Activated naive CD4-positive, alpha-beta T cell treated with anti-CD3 and anti-CD28 coated beads, Interleukin-2, amount 50 U/mL, for 24 hours (primary cell): ENCODE results near the gene ATF4.

Experiments used
- H3K27ac Mint-ChIP-seq: one replicate; pipeline ENCODE4 v1.8.0; 2021; ENCODE audit warnings: mild to moderate bottlenecking, mixed read lengths
- H3K27me3 Mint-ChIP-seq: one replicate; pipeline ENCODE4 v1.8.0; 2021; ENCODE audit warnings: mixed read lengths
- H3K36me3 Mint-ChIP-seq: one replicate; pipeline ENCODE4 v1.8.0; 2021; ENCODE audit warnings: mixed read lengths
- H3K4me1 Mint-ChIP-seq: one replicate; pipeline ENCODE4 v1.8.0; 2021; ENCODE audit warnings: mixed read lengths
- H3K4me3 Mint-ChIP-seq: one replicate; pipeline ENCODE4 v1.8.0; 2021; ENCODE audit warnings: mild to moderate bottlenecking, mixed read lengths
- H3K9me3 Mint-ChIP-seq: one replicate; pipeline ENCODE4 v1.8.0; 2021; ENCODE audit warnings: mixed read lengths

Gene ATF4

GRCh38 chr22:39546889-39547586, 26.7 kb downstream of the ATF4 start:
- H3K27ac Mint-ChIP-seq: peak overlapping the region; percentile 9
- H3K36me3 Mint-ChIP-seq: peaks cover 2% of the 10 kb centered on the region
- peaks cover 19% of the 10 kb centered on the region for H3K4me1 Mint-ChIP-seq
- no peak overlapping the region for H3K4me3 Mint-ChIP-seq
- no peaks in the 10 kb centered on the region for H3K9me3 Mint-ChIP-seq
- peaks cover 18% of the 10 kb centered on the region for H3K27me3 Mint-ChIP-seq

GRCh38 chr22:39547587-39547947, 27.2 kb downstream of the ATF4 start:
- Mint-ChIP-seq H3K36me3 (peaks cover 2% of the 10 kb centered on the region), H3K4me3 (no peak overlapping the region), H3K4me1 (peaks cover 19% of the 10 kb centered on the region), H3K27ac (peak overlapping the region; percentile 9), H3K27me3 (peaks cover 18% of the 10 kb centered on the region), H3K9me3 (no peaks in the 10 kb centered on the region)

- H3K27me3 Mint-ChIP-seq: peaks cover 9% of the 10 kb centered on the region
- H3K36me3 Mint-ChIP-seq: no peaks in the 10 kb centered on the region
- H3K9me3 Mint-ChIP-seq: no peaks in the 10 kb centered on the region
- no peak overlapping the region for H3K27ac Mint-ChIP-seq
- peaks cover 7% of the 10 kb centered on the region for H3K4me1 Mint-ChIP-seq
- H3K4me3 Mint-ChIP-seq: no peak overlapping the region
Measured at GRCh38 chr22:39553429-39553828, 33.1 kb downstream of the ATF4 start.

- Mint-ChIP-seq H3K4me3 (no peak overlapping the region), H3K4me1 (peaks cover 7% of the 10 kb centered on the region), H3K36me3 (no peaks in the 10 kb centered on the region), H3K27me3 (peaks cover 9% of the 10 kb centered on the region), H3K9me3 (no peaks in the 10 kb centered on the region), H3K27ac (no peak overlapping the region)
Measured at GRCh38 chr22:39554151-39554550, 33.8 kb downstream of the ATF4 start.

- Mint-ChIP-seq H3K9me3 (no peaks in the 10 kb centered on the region), H3K4me3 (peak overlapping the region; percentile 81), H3K4me1 (peaks cover 7% of the 10 kb centered on the region), H3K27ac (peak overlapping the region; percentile 86), H3K27me3 (peaks cover 9% of the 10 kb centered on the region), H3K36me3 (no peaks in the 10 kb centered on the region)
Measured at GRCh38 chr22:39556970-39557841, 36.8 kb downstream of the ATF4 start.

GRCh38 chr22:39558254-39558727, 37.9 kb downstream of the ATF4 start:
- Mint-ChIP-seq H3K27ac (no peak overlapping the region), H3K4me3 (peak overlapping the region; percentile 82), H3K36me3 (no peaks in the 10 kb centered on the region), H3K4me1 (peaks cover 7% of the 10 kb centered on the region), H3K9me3 (no peaks in the 10 kb centered on the region), H3K27me3 (peaks cover 9% of the 10 kb centered on the region)

- Mint-ChIP-seq H3K27ac (no peak overlapping the region), H3K36me3 (no peaks in the 10 kb centered on the region), H3K4me1 (peaks cover 7% of the 10 kb centered on the region), H3K4me3 (no peak overlapping the region), H3K27me3 (peaks cover 9% of the 10 kb centered on the region), H3K9me3 (no peaks in the 10 kb centered on the region)
Measured at GRCh38 chr22:39558950-39559349, 38.6 kb downstream of the ATF4 start.

GRCh38 chr22:39559456-39560105, 39.2 kb downstream of the ATF4 start:
- H3K36me3 Mint-ChIP-seq: no peaks in the 10 kb centered on the region
- no peaks in the 10 kb centered on the region for H3K9me3 Mint-ChIP-seq
- peaks cover 7% of the 10 kb centered on the region for H3K4me1 Mint-ChIP-seq
- H3K27ac Mint-ChIP-seq: no peak overlapping the region
- H3K4me3 Mint-ChIP-seq: no peak overlapping the region
- H3K27me3 Mint-ChIP-seq: peaks cover 9% of the 10 kb centered on the region

- Mint-ChIP-seq H3K9me3 (no peaks in the 10 kb centered on the region), H3K27me3 (peaks cover 9% of the 10 kb centered on the region), H3K27ac (no peak overlapping the region), H3K4me1 (peaks cover 7% of the 10 kb centered on the region), H3K36me3 (no peaks in the 10 kb centered on the region), H3K4me3 (no peak overlapping the region)
Measured at GRCh38 chr22:39560127-39560526, 39.8 kb downstream of the ATF4 start.

- peaks cover 17% of the 10 kb centered on the region for H3K4me1 Mint-ChIP-seq
- H3K9me3 Mint-ChIP-seq: no peaks in the 10 kb centered on the region
- no peak overlapping the region for H3K4me3 Mint-ChIP-seq
- no peaks in the 10 kb centered on the region for H3K36me3 Mint-ChIP-seq
- no peaks in the 10 kb centered on the region for H3K27me3 Mint-ChIP-seq
- H3K27ac Mint-ChIP-seq: no peak overlapping the region
Measured at GRCh38 chr22:39562839-39563489, 42.6 kb downstream of the ATF4 start.

GRCh38 chr22:39563571-39564428, 43.4 kb downstream of the ATF4 start:
- no peaks in the 10 kb centered on the region for H3K36me3 Mint-ChIP-seq

GRCh38 chr22:39565414-39565944, 45.1 kb downstream of the ATF4 start:
- Mint-ChIP-seq H3K27ac (peak overlapping the region; percentile 44), H3K4me1 (peaks cover 20% of the 10 kb centered on the region), H3K9me3 (no peaks in the 10 kb centered on the region), H3K4me3 (peak overlapping the region; percentile 5), H3K27me3 (no peaks in the 10 kb centered on the region), H3K36me3 (no peaks in the 10 kb centered on the region)

More at GRCh38 chr22:39563571-39564428, 43.4 kb downstream of the ATF4 start:
- H3K4me1 Mint-ChIP-seq: peaks cover 20% of the 10 kb centered on the region
- no peak overlapping the region for H3K4me3 Mint-ChIP-seq
- no peaks in the 10 kb centered on the region for H3K9me3 Mint-ChIP-seq
- no peak overlapping the region for H3K27ac Mint-ChIP-seq
- H3K27me3 Mint-ChIP-seq: no peaks in the 10 kb centered on the region

- Mint-ChIP-seq H3K36me3 (no peaks in the 10 kb centered on the region), H3K4me1 (peaks cover 20% of the 10 kb centered on the region), H3K9me3 (no peaks in the 10 kb centered on the region), H3K4me3 (peak overlapping the region; percentile 17), H3K27me3 (no peaks in the 10 kb centered on the region), H3K27ac (peak overlapping the region; percentile 66)
Measured at GRCh38 chr22:39567135-39567946, 47.0 kb downstream of the ATF4 start.
